CD4-positive, alpha-beta T cell treated with Interleukin-15 for 1 hour (primary cell): ENCODE measurements around the gene INPP5J.
A peak's percentile ranks its signal among the peaks of the same experiment; 100 is the strongest.
"Not testable (repeated sequence)": the region's sequence is repeated elsewhere in the genome, so short reads cannot be mapped to it uniquely, and the experiment has no call there.

ENCODE experiments used
- DNase-seq: peaks from one replicate; pipeline ENCODE4 v3.0.0-alpha.2; 2020

INPP5J gene

GRCh38 chr22:31087744-31088215, 35.0 kb upstream of the INPP5J start:
- peak; percentile 15 for DNase-seq

DNA sequence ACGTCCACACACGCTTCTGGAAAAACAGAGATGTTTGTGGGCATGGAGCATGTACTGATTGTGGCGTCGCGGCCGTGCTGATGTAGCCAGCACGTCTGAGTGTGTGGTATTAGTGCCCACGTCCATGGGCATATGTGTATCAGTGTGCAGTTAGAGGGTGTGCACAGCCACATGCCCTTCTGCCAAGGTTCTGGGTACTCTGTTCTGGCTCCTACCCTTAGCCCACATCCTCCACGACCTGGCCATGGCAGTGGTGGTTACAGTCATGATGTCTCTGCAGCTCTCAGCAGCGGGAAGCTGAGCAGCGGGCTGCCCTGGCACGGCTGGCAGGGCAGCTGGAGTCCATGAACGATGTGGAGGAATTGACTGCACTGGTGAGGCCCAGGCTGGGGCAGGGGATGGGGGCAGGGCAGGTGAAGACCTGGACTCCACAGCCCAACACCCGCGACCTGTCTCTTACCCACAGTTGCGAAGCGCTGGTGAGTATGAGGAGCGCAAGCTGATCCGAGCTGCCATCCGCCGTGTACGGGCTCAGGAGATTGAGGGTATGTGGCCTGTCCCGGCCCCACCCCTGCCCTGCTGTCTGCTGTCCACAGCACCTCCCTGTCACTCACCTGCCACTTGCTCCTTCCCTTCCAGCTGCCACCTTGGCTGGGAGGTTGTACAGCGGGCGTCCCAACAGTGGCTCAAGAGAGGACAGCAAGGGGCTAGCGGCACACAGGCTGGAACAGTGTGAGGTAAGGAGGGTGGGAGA, 34.4 kb upstream of the INPP5J start:
- peak; percentile 13 for DNase-seq

- DNase-seq: peak; percentile 29
Observed at GRCh38 chr22:31089160-31090100, 33.3 kb upstream of the INPP5J start.

GRCh38 chr22:31090217-31091085, 32.3 kb upstream of the INPP5J start:
- DNase-seq: no peak

GRCh38 chr22:31091106-31091975, 31.4 kb upstream of the INPP5J start:
- no peak for DNase-seq

GRCh38 chr22:31092161-31092560, 30.6 kb upstream of the INPP5J start:
- no peak for DNase-seq

GRCh38 chr22:31093086-31093850, 29.5 kb upstream of the INPP5J start:
- DNase-seq: no peak

- DNase-seq: no peak
Observed at GRCh38 chr22:31094021-31094551, 28.7 kb upstream of the INPP5J start.

GRCh38 chr22:31094741-31095140, 28.0 kb upstream of the INPP5J start:
- no peak for DNase-seq

GRCh38 chr22:31095637-31096249, 27.0 kb upstream of the INPP5J start:
- DNase-seq: no peak

GRCh38 chr22:31096657-31097279, 26.0 kb upstream of the INPP5J start:
- DNase-seq: no peak

GRCh38 chr22:31097539-31097938, 25.2 kb upstream of the INPP5J start:
- not testable (repeated sequence) for DNase-seq

DNA sequence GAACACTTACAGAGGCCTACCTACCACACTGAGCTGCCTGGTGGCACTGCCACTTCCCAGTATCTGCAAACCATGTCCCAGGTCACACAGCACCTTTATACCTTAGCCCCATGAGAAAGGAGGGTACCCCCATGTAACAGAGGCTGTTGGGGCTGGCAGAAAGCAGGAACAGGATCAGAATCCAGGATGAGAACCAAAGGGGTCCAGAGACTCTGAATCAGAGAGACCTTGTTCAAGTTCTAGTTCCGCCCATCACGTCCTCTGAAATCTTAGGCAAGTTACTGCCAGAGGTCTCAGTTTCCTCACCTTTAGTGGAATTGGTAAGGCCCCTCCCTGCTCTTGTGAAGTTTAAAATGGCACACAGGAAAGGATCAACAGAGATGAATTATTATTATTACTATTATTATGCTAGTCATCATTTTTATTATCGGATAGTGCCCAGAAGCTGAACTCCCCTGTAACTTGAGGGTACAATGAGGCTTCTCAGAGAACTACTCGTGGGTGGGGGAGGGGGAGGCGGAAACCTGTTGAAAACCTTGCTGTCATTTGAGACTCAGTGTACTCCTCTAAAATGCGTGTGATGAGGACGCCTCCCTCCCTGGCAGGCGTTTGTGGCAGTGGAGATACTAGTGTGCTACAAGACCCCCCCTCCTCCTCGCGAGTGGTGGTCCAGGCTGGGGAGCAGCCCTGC, 24.7 kb upstream of the INPP5J start:
- no peak for DNase-seq

DNA sequence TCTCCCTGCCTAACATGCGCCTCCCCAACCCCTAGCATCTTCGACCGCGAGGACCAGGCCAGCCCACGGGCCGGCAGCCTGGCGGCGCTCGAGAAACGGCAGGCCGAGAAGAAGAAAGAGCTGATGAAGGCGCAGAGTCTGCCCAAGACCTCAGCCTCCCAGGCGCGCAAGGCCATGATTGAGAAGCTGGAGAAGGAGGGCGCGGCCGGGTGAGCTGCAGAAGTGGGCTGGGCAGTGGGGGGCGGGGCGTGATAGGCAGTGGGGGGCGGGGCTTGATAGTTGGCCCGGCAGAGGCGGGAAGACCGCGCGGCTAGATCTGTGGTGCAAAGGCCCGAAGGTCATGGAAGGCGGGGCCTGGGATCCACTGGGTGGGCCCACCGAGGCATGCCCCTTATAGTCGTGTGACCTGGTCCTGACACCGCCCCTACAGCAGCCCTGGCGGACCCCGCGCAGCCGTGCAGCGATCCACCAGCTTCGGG, 24.1 kb upstream of the INPP5J start:
- no peak for DNase-seq

GRCh38 chr22:31099386-31099785, 23.4 kb upstream of the INPP5J start:
- no peak for DNase-seq

DNA sequence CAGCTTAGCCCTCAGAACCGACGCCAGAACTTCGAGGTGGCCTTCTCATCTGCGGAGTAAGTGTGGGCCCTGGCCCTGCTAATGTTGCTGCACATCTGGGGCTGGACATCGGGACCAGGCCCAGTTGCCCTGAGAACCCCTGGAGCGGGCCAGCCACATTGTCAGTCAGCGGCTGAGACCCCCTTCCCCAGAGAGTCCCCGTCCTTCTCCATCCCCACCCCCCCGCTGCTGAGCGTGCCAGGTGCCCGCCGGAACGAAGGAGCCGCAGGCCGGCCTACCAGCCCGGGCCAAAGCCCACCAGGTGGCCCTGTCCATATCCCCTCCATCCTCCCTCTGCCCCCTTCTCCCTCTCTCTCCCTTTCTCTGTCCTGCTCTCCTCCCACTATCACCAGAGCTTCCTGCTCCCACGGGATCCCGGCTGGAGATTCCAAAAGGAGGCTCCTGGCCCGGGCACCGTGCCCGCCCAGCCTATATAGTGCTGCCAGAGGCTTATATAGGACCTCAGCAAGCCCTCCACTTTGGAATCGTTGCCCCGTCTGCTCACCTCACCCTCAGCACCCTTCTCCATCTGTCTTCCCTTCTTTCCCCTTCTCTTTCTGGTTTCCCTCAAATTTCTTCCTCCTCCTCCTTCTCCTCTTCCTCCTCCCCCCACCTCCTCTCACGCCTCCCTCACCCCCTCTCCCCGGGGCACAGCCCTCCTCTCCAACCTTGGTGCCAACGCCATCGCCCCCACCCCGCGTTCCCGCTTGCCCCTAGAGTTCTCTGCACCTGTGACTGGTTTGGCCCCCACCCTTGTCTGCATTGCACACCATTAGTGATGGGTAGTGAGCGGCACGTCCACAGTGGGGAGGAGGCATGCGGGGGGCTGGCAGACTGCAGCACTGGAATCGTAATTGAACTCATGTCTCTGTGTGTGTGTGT, 22.7 kb upstream of the INPP5J start:
- DNase-seq: no peak

DNA sequence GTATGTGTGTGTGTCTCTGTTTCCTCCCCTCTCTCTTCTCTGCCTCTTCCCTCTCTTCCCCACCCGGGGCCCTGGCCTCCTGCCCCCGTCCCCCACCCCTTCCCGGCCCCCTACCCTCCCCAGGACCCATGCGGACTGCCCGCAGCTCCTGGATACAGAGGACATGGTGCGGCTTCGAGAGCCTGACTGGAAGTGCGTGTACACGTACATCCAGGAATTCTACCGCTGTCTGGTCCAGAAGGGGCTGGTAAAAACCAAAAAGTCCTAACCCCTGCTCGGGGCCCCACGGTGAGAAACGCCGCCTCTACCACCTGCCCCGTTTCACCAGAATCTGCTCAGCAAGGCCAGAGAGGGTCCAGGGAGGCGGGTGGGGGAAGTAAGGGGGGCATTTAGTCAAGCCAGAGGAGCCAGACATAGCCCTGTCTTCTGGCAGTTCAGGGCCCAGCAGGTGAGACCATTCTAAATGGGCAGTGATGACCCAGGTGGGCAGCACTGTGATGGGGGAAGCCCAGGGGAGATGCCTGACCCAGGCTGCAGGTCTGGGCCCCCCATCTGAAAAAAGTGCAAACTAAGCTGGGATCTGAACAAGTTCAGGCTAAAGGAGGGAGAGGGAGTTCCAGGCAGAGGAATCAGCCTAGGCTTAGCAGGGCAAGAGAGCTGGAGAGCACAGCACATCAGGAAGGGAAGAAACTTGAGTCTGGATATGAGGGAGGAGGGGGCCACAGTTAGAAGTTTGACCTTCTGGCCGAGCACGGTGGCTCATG, 21.8 kb upstream of the INPP5J start:
- DNase-seq: no peak
